ENCODE results near the gene METTL27. TPM values are rescaled to one million over a fixed set of nuclear protein-coding genes. Genes with fewer than 3 reads are reported as not detected.
A peak's percentile ranks its signal among the peaks of the same experiment; 100 is the strongest.
"Not testable (repeated sequence)": the region's sequence is repeated elsewhere in the genome, so short reads cannot be mapped to it uniquely, and the experiment has no call there.

METTL27 gene
- total and polyA plus RNA-seq, 2 donors (not counting 1 experiment from before 2014, with no cell fraction given), result 2.1 to 15.7 TPM

GRCh38 chr7:73823257-73823656, 19.1 kb downstream of the METTL27 start:
- H3K79me2 ChIP-seq (ENCODE audit: control insufficient read depth, insufficient read depth, low read length), result no peaks in the 10 kb centered on the region
- no peak overlapping the region for H3K4me3 ChIP-seq (replicated peaks in 1 of 4; ENCODE audit: control extremely low read depth in 1 of 4, insufficient read depth in 1 of 4, low read depth in 3 of 4, low read length in 4 of 4)
- H3K27ac ChIP-seq (ENCODE audit: insufficient read depth, low read length), result peak overlapping the region; percentile 98
- TF ChIP-seq EZH2 (IDR thresholded peaks at IDR 0.05; ENCODE audit: low read length, missing control alignments) (no peak), CTCF (conservative IDR thresholded peaks at IDR 0.05 in 1 of 2, IDR thresholded peaks at IDR 0.05 in 1 of 2; ENCODE audit: low read depth in 1 of 2, low read length in 2 of 2) (no peak)
- H2AFZ ChIP-seq (ENCODE audit: low read length), result peak overlapping the region; percentile 61
- H3K9ac ChIP-seq (ENCODE audit: insufficient read depth, low read length), result peak overlapping the region; percentile 68
- H3K9me3 ChIP-seq (ENCODE audit: control insufficient read depth, insufficient read depth, low read depth, low read length), result no peaks in the 10 kb centered on the region
- H3K4me1 ChIP-seq (ENCODE audit: control insufficient read depth, extremely low read depth, insufficient read depth, low read length), result peaks cover 17% of the 10 kb centered on the region
- H3K4me2 ChIP-seq (ENCODE audit: extremely low read depth, insufficient read depth, low read length), result no peak overlapping the region
- no peak for DNase-seq (ENCODE audit: low read depth in 2 of 2)
- no peaks in the 10 kb centered on the region for H4K20me1 ChIP-seq (ENCODE audit: control insufficient read depth, extremely low read depth, insufficient read depth, low read length)
- no peaks in the 10 kb centered on the region for H3K36me3 ChIP-seq (ENCODE audit: control insufficient read depth, insufficient read depth, low read length)
- H3K27me3 ChIP-seq (ENCODE audit: control insufficient read depth, insufficient read depth, low read length), result no peaks in the 10 kb centered on the region

- no peaks in the 10 kb centered on the region for H3K36me3 ChIP-seq (ENCODE audit: control insufficient read depth, insufficient read depth, low read length)
These were observed 19.8 kb downstream of the METTL27 start for GRCh38 chr7:73822319-73823173.

GRCh38 chr7:73821597-73822285, 20.6 kb downstream of the METTL27 start:
- H3K9ac ChIP-seq (ENCODE audit: insufficient read depth, low read length); H2AFZ ChIP-seq (ENCODE audit: low read length); H4K20me1 ChIP-seq (ENCODE audit: control insufficient read depth, extremely low read depth, insufficient read depth, low read length); H3K79me2 ChIP-seq (ENCODE audit: control insufficient read depth, insufficient read depth, low read length); H3K27me3 ChIP-seq (ENCODE audit: control insufficient read depth, insufficient read depth, low read length); H3K4me3 ChIP-seq (replicated peaks in 1 of 4; ENCODE audit: control extremely low read depth in 1 of 4, insufficient read depth in 1 of 4, low read depth in 3 of 4, low read length in 4 of 4); DNase-seq (ENCODE audit: low read depth in 2 of 2); H3K36me3 ChIP-seq (ENCODE audit: control insufficient read depth, insufficient read depth, low read length); H3K9me3 ChIP-seq (ENCODE audit: control insufficient read depth, insufficient read depth, low read depth, low read length); H3K4me2 ChIP-seq (ENCODE audit: extremely low read depth, insufficient read depth, low read length): not testable (repeated sequence)
- H3K27ac ChIP-seq (ENCODE audit: insufficient read depth, low read length), result peak overlapping the region; percentile 98
- peaks cover 11% of the 10 kb centered on the region for H3K4me1 ChIP-seq (ENCODE audit: control insufficient read depth, extremely low read depth, insufficient read depth, low read length)

More at GRCh38 chr7:73822319-73823173, 19.8 kb downstream of the METTL27 start:
- Histone ChIP-seq H3K79me2 (ENCODE audit: control insufficient read depth, insufficient read depth, low read length) (no peaks in the 10 kb centered on the region), H3K27ac (ENCODE audit: insufficient read depth, low read length) (peak overlapping the region; percentile 98), H3K9me3 (ENCODE audit: control insufficient read depth, insufficient read depth, low read depth, low read length) (no peaks in the 10 kb centered on the region), H3K4me1 (ENCODE audit: control insufficient read depth, extremely low read depth, insufficient read depth, low read length) (peaks cover 14% of the 10 kb centered on the region), H3K4me2 (ENCODE audit: extremely low read depth, insufficient read depth, low read length) (peak overlapping the region; percentile 72), H3K4me3 (replicated peaks in 1 of 4; ENCODE audit: control extremely low read depth in 1 of 4, insufficient read depth in 1 of 4, low read depth in 3 of 4, low read length in 4 of 4) (no peak overlapping the region), H2AFZ (ENCODE audit: low read length) (peak overlapping the region; percentile 61), H4K20me1 (ENCODE audit: control insufficient read depth, extremely low read depth, insufficient read depth, low read length) (no peaks in the 10 kb centered on the region), H3K27me3 (ENCODE audit: control insufficient read depth, insufficient read depth, low read length) (no peaks in the 10 kb centered on the region), H3K9ac (ENCODE audit: insufficient read depth, low read length) (peak overlapping the region; percentile 68)
- DNase-seq (ENCODE audit: low read depth in 2 of 2), result peak; percentile 94 to 95
- TF ChIP-seq CTCF (conservative IDR thresholded peaks at IDR 0.05 in 1 of 2, IDR thresholded peaks at IDR 0.05 in 1 of 2; ENCODE audit: low read depth in 1 of 2, low read length in 2 of 2), result no peak
- no peak for TF ChIP-seq EZH2 (IDR thresholded peaks at IDR 0.05; ENCODE audit: low read length, missing control alignments)
